GM12891 (cell line): ENCODE data around the gene USP34.

Experiments
- POLR2A ChIP-seq: IDR thresholded peaks from 2 replicates; pipeline ENCODE4 v1.6.1; 2011; ENCODE audit warnings: low read depth, low read length, control low read depth
- POU2F2 ChIP-seq: IDR thresholded peaks from 2 replicates; pipeline ENCODE4 v1.6.1; 2011; ENCODE audit warnings: low read depth, mild to moderate bottlenecking, control low read depth, low read length, moderate library complexity

DNA sequence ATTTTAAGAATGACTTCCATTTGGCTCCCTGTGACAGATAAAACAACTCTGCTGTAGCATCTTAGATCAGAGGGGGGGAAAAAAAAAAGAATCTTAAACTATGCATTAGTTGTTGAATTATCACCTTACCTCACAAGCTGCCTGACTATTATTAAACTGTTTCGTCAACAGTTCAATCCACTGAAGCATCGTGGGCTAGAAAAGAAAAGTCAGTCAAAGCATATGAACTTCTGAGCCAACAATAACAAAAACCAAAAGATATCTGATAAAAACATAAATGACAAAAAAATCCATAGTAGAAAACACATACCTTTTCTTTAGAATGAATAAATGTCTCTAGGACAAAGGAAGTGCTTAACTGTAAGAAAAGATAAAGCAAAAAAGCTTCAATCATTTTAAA, 235.2 kb downstream of the USP34 start:
- TF ChIP-seq POLR2A: no peak
- no peak for TF ChIP-seq POU2F2
